NCI-H1092 (cell line): ENCODE measurements around the gene EGLN3.
A peak's percentile ranks its signal among the peaks of the same experiment; 100 is the strongest.

Experiments used
- DNase-seq: peaks from one replicate; lab custom pipeline; 2025; lab: John Stamatoyannopoulos, UW

The EGLN3 gene

GRCh38 chr14:33962016-33962415 is 11.1 kb upstream of the EGLN3 start:
- no peak for DNase-seq

DNA sequence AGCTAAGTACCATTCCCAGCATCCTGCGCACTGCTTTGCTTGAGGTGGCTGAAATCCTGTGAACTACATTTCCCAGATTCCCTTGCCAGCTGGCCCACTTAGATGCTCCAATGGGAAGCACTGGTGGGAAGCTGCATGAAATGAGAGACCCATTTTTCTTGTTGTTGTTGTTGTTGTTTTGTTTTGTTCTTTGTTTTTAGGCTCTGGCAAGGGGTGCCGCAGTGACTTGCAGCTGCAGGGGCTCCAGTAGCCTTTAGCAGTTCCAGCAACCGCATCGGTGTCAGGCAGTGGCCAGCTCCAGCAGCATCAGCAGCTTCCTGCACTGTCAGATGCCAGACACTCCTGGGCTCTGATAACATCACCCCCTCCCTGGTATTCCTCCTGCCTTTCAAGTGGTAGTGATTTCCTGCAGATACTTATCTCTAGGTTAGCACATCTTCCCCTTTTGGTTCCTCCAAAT is 8.8 kb upstream of the EGLN3 start:
- no peak for DNase-seq

GRCh38 chr14:33958605-33959226 is 7.8 kb upstream of the EGLN3 start:
- no peak for DNase-seq

DNA sequence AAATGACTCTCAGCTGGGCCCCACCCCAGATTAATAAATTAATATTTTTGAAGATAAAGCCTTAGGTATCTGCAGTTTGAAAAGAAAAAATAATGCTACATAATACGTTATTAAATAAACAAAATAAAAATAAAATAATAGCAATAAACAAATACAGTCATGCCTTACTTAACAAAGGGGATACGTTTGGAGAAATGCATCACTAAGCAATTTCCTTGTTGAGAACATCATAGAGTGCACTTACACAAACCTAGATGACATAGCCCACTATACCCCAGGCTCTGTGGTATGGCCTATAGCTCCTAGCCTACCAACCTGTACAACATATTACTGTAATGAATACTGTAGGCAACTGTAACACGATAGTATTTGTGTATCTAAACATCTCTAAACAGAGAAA is 7.1 kb upstream of the EGLN3 start:
- DNase-seq, result no peak

DNA sequence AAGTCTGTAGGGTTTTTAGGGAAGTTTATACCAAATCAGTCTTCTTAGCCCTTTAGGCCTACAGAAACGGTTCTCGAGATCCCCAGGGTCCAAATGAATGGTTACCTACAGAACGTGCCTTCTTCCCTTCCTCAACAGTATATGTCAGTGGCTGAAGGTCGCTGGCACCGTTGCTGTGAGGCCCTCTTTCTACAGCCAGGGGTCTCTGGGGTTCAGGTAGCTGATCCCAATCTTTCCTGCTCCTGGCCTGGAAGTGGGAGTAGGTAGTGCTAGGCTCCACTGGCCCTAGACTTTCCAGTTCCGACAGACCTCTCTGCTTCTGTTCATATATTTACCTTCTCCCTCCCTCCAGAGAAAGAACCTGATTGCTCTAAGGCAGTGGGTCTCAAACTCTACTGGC is 6.4 kb upstream of the EGLN3 start:
- DNase-seq, result no peak

- no peak for DNase-seq
Measured at GRCh38 chr14:33956640-33957039, 5.8 kb upstream of the EGLN3 start.

DNA sequence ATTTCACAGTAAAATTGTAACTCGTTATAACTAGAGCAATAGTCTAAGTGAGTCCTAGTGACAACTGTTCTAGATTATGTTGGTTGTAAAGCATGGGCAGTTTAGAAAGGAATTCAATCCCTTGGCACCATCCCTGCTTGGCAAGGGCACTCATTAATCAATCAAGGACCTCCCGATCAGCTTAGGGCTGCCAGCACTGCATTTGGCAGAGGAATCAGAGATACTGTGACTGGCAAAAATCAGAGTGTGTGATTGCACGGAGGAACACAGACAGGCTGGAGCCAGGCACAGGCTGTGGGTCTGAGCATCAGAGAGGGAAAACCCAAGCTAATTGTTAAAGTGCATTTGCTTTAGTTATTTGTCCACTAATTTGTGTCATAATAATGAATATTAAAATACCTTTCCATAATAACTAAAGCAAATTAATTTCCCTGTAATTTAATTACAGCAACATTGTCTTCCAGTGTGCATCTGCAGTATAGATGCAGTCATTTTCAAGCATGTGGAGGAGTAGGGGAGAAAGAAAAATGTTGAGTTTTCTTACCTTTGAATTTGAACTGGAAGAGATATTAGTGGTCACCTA is 3.2 kb upstream of the EGLN3 start:
- peak; percentile 55 for DNase-seq

GRCh38 chr14:33952541-33952940 is 1.7 kb upstream of the EGLN3 start:
- no peak for DNase-seq

GRCh38 chr14:33951183-33951840 is 438 bp upstream of the EGLN3 start:
- no peak for DNase-seq

GRCh38 chr14:33949411-33949893 is 1.4 kb downstream of the EGLN3 start:
- no peak for DNase-seq

DNA sequence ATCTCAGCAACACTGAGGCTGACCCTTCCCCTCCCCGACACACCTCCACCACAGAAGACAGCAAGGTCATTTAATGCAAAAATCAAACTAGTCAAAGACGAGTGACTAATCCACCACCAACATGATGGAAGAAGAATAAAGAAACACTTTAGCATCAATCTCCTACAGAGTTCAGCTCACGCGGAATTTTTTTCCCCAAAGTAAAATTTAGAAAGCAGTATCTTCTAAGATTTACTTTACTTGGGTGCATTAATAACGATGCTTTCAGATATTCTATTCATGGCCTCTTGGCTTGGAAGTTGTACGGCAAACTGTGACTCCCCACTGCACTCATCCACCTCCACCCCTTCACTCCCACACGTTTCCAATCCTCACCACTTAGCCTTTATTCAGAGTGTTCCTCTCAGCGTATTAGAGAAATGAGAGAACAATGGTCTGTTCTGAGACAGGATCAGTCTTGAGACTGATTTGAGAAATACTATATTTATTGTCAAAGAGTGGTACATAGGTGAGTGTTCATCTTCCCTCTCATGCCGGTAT is 1.9 kb downstream of the EGLN3 start:
- no peak for DNase-seq

- no peak for DNase-seq
Measured at GRCh38 chr14:33948145-33948868, 2.6 kb downstream of the EGLN3 start.

DNA sequence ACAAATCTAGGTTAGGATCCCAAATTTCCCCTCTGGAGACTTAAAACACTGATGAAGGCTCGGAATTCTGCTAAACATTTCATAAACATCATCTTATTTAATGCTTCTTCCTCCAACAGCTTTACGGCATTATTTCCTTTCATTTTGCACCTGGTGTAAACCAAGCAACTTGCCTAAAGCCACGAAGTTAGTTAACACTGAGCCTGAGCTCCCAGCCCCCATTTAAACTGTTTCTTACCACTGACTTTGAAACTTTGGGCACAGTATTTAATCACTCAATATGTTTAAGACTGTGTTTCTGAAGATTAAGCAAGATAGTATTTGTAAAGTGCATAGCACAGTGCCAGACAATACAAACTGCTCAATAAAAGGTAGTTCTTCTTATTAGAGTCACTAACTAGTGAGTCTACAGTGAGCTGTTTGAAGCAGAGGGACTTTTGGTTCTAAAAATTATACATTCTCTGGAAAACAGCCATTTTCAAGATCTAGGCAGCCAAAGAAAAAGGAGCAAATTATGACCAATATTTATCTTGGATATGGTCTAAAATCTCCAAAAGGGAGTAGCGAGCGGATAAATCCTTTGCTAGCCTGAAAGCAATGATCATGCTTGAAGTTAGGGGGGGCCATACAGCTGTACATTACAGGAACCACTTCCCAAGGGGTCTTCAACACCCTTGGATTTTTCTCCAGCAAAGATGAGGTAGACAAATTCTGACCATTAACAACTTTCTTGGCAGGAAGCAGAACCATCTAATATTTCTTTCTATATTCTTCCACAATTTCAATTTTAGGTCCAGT is 4.0 kb downstream of the EGLN3 start:
- no peak for DNase-seq

DNA sequence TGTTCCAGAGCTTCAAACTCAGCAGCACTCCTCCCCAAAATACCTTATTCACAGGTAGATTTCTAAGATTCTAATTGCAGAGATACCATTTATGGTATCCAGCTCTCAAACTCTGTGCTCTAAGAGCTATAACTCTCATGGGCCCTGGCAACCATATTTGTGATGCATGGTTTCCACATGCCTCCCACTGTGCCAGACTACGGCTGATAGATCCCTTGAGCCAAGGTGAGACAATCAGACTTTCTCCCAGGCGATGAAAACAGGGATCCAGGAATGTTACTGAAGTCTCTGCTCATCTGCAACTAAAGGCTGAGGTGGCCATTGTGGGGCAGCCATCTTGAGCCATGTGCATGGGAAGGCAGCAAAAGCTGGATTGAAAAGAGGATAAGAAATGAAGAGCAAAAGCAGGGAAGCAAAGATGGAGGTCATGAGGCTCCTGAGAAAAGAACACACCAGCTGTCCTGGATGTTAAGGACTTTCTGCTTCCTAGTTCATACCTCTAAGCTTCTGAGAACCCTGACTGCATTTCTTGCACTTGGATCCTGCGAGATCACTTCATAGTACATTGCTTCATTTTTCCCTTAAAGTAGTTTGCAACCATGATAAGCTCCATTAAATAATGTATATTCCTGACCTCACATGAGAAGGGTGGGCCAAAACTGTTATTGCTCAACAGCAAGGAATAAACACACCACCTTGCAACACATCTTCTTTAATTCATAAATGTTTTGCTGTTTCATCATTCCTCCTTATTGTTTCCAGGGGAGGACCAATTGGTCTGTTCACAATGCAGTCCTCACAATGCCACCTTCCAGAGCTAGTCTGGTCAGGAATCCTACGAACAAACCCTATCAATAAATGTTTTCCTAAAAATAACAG is 5.4 kb downstream of the EGLN3 start:
- DNase-seq, result no peak

DNA sequence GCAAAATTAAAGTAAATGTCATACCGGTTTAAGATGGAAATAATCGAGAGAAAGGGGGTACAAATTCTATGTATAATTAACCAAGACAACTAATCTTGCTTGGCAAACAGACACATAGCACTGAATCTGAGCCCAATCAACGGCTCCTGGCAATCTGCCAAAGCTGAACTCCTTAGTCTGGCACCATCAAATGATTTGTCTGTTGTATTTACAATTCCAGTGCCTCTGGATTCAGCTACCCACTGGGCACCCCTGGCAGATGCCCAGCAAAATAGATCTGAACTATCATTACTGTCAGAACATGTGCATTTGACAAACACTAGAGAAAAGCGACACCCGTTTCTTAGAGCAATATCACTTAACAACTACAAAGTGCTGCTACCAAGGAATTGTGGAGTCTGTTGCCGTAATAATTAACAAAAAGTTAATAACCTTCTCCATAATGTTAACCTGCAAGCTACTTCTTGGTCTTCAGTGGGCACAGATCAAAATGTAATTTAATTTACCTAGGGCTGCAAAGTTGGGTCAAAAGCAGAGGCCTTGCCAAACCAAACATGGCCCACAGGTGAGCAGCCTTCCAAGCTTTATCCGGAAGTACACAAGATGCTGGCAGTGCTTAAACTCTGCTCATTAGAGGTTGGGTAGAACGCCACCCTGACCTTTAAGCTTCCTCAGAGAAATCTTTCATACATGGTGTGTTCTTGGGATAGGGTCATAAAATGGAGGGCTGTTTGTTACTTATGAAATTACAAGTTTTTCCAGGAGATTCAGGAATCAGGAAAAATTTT is 7.6 kb downstream of the EGLN3 start:
- DNase-seq, result peak; percentile 97

- DNase-seq, result no peak
Measured at GRCh38 chr14:33941718-33942117, 9.2 kb downstream of the EGLN3 start.

GRCh38 chr14:33940561-33941011 is 10.3 kb downstream of the EGLN3 start:
- no peak for DNase-seq

DNA sequence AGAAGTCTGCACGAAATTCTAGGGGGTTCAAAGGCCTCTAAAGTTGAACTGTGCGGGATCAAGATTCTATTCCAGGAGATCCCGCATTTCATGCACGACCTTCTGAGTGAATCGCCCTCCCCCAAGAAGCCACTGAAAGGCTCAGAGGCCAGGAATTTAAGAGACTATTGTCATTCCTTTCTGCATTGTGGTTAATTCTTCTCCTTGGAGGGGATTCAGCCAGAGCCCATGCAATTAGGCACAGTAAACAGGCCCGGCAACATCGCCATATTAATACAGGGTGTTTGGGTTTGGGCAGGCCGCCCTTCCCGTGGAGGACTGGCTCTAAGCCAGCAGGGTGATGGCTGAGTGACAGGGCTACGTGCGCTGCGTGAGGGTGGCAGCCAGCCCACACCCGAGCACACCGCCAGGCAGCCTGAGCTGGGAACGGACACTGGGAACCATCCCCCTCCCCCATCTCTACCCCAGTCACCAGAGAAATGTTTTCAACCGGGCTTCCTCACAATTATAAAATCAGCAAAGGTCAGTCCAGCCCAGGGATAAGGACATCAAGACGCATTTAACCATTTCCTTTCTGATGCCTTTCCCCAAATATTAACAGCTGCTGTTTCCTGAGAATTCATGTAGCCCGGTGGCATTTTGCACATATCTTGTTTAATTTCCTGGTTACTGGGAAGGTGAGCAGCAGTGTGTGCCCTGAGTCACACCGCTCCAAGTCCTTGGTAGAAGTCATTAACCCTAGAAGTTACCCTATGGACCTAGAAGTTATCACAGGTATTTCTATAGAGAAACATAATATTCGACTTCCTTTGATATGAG is 12.5 kb downstream of the EGLN3 start:
- DNase-seq, result peak; percentile 63

GRCh38 chr14:33936391-33936790 is 14.5 kb downstream of the EGLN3 start:
- DNase-seq, result no peak
